Bronchial epithelial cell (primary cell): Measurements from ENCODE around the gene CCL11. TPM values are rescaled to one million over a fixed set of nuclear protein-coding genes. Genes with fewer than 3 reads are reported as not detected.

ENCODE experiments used
- DNase-seq: peaks from one replicate; pipeline ENCODE4 v3.0.0-alpha.2; 2010; ENCODE audit warnings: low read depth
- FAIRE-seq: peaks from 2 replicates; lab custom pipeline; 2011; peaks lifted over from hg19 to GRCh38; lab: Jason Lieb, UNC
- H3K27me3 ChIP-seq: 2 replicates; pipeline ENCODE4 v1.5.1; 2011; ENCODE audit warnings: low read length; ENCODE audit not compliant: control insufficient read depth, insufficient read depth
- H3K36me3 ChIP-seq: 2 replicates; pipeline ENCODE4 v1.5.1; 2011; ENCODE audit warnings: low read length; ENCODE audit not compliant: control insufficient read depth, insufficient read depth
- H3K4me3 ChIP-seq: 2 replicates; pipeline ENCODE4 v1.5.1; 2011; ENCODE audit warnings: mild to moderate bottlenecking, low read depth, low read length, control low read depth
- CTCF ChIP-seq: IDR thresholded peaks from 2 replicates; pipeline ENCODE4 v1.5.1; 2011; ENCODE audit warnings: mild to moderate bottlenecking, moderate library complexity, low read length, control low read depth, inconsistent platforms; ENCODE audit not compliant: insufficient read depth, severe bottlenecking
- total RNA-seq: library from RNA; depleted of rRNA; stranded (reverse); fragments of >200 nt; gene quantifications from 2 replicates; pipeline ENCODE4 v1.2.1, GENCODE V29; 2014

CCL11 gene
- total RNA-seq, 1 donor from 2014 or later = not detected

DNA sequence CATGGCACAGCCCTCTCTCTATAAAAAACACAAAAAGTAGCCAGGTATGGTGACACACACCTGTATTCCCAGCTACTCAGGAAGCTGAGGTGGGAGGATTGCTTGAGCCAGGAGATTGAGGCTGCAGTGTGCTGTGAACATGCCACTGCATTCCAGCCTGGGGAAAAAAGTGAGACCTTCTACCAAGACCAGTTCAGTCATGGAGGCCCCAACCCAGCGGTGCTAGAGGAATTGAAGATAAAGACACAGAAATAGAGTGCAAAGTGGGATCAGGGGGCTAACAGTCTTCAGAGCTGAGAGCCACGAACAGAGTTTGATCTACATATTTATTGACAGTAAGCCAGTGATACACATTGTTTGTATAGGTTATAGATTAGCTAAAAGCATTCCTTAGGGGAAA lies 18.1 kb downstream of the CCL11 start:
- H3K36me3 ChIP-seq = no peaks in the 10 kb centered on the region
- TF ChIP-seq CTCF = no peak
- DNase-seq (no peak), FAIRE-seq (no peak)
- no peaks in the 10 kb centered on the region for H3K27me3 ChIP-seq
- no peak overlapping the region for H3K4me3 ChIP-seq

- no peak overlapping the region for H3K4me3 ChIP-seq
- no peak for TF ChIP-seq CTCF
- no peaks in the 10 kb centered on the region for H3K27me3 ChIP-seq
- FAIRE-seq (no peak), DNase-seq (no peak)
- no peaks in the 10 kb centered on the region for H3K36me3 ChIP-seq
These were observed 19.5 kb downstream of the CCL11 start for GRCh38 chr17:34305061-34305460.

GRCh38 chr17:34305606-34306005 lies 20.1 kb downstream of the CCL11 start:
- H3K36me3 ChIP-seq = no peaks in the 10 kb centered on the region
- H3K4me3 ChIP-seq = no peak overlapping the region
- DNase-seq (no peak), FAIRE-seq (peak; percentile 94)
- TF ChIP-seq CTCF = no peak
- no peaks in the 10 kb centered on the region for H3K27me3 ChIP-seq

GRCh38 chr17:34306466-34306865 lies 20.9 kb downstream of the CCL11 start:
- DNase-seq = peak; percentile 71
- no peak overlapping the region for H3K4me3 ChIP-seq
- no peaks in the 10 kb centered on the region for H3K36me3 ChIP-seq
- peak; percentile 47 for TF ChIP-seq CTCF
- no peak for FAIRE-seq
- no peaks in the 10 kb centered on the region for H3K27me3 ChIP-seq

DNA sequence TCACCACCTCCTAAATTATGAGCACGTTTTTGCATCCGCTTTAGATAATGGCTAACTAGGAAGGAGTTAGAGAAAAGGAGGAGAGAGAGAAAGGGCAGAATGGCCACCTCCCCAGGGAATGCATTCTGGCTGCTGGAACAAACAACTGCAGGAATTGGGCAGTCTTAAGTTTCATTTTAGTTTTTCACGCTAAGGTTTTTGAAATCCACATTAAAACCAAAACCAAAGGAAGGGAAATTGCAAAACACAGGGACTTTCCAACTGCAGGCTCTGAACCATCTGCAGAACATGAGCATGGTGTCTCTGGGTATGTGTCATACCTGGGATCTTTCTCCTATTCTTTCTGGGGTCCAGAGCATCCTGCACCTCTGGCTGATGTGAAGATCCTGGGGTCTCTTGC lies 21.6 kb downstream of the CCL11 start:
- Histone ChIP-seq H3K4me3 (no peak overlapping the region), H3K27me3 (no peaks in the 10 kb centered on the region), H3K36me3 (no peaks in the 10 kb centered on the region)
- no peak for FAIRE-seq
- no peak for DNase-seq
- TF ChIP-seq CTCF = no peak

- no peak overlapping the region for H3K4me3 ChIP-seq
- FAIRE-seq (no peak), DNase-seq (no peak)
- H3K27me3 ChIP-seq = no peaks in the 10 kb centered on the region
- no peaks in the 10 kb centered on the region for H3K36me3 ChIP-seq
- TF ChIP-seq CTCF = no peak
These were observed 22.8 kb downstream of the CCL11 start for GRCh38 chr17:34308371-34308770.
